ENCODE data around the gene TRIM41. TPM values are rescaled to one million over a fixed set of nuclear protein-coding genes. Genes with fewer than 3 reads are reported as not detected.

The TRIM41 gene
- polyA plus RNA-seq, result 32.1 and 37.7 TPM in 2 replicates
- 25.5 and 33.1 TPM in 2 replicates for polyA minus RNA-seq

GRCh38 chr5:181223058-181223728, at the start of gene TRIM41:
Gene TRIM41 (plus strand): TSS chr5:181223281. CDS start chr5:181224000, 719 bp downstream.
- no peaks in the 10 kb centered on the region for H3K27me3 ChIP-seq (ENCODE audit: insufficient read depth, low read depth, low read length)
- H3K4me3 ChIP-seq (ENCODE audit: low read length), result peak within 1 kb of the TSS; percentile 93
- peak within 1 kb of the TSS; percentile 78 for H2AFZ ChIP-seq (ENCODE audit: low read depth, low read length)
- TF ChIP-seq RAD21 (conservative IDR thresholded peaks at IDR 0.05), result peak; percentile 34
- peak; percentile 72 for TF ChIP-seq EP300 (conservative IDR thresholded peaks at IDR 0.05; ENCODE audit: poor library complexity, severe bottlenecking)
- TF ChIP-seq CTCF (IDR thresholded peaks at IDR 0.05; ENCODE audit: poor library complexity, severe bottlenecking), result peak; percentile 14
- TF ChIP-seq TAF1 (IDR thresholded peaks at IDR 0.05; ENCODE audit: low read depth), result peak; percentile 80
- no peak for TF ChIP-seq EZH2 (IDR thresholded peaks at IDR 0.05; ENCODE audit: borderline replicate concordance, insufficient read depth, low read length, poor library complexity, severe bottlenecking)
- TF ChIP-seq SMC3 (conservative IDR thresholded peaks at IDR 0.05; ENCODE audit: poor library complexity), result no peak
- peak; percentile 59 for TF ChIP-seq MXI1 (conservative IDR thresholded peaks at IDR 0.05; ENCODE audit: poor library complexity, severe bottlenecking)
- TF ChIP-seq REST (IDR thresholded peaks at IDR 0.05; ENCODE audit: borderline replicate concordance), result peak; percentile 76
- peak; percentile 98 for TF ChIP-seq POLR2AphosphoS5 (IDR thresholded peaks at IDR 0.05)
- peak within 1 kb of the TSS; percentile 96 for H3K9ac ChIP-seq (ENCODE audit: low read length)
- H3K36me3 ChIP-seq (ENCODE audit: insufficient read depth, low read length), result no peaks in the 10 kb centered on the region
- peak within 1 kb of the TSS; percentile 96 for H3K27ac ChIP-seq (ENCODE audit: low read length)
- no peaks in the 10 kb centered on the region for H3K9me3 ChIP-seq (ENCODE audit: low read length)
- H3K9me2 ChIP-seq (ENCODE audit: insufficient read depth, low read length), result no peaks in the 10 kb centered on the region
- H3K4me2 ChIP-seq (ENCODE audit: low read length), result peak within 1 kb of the TSS; percentile 94
- H4K20me1 ChIP-seq (ENCODE audit: insufficient read depth), result no peaks in the 10 kb centered on the region
- H3F3A ChIP-seq (ENCODE audit: insufficient read depth, low read length, poor library complexity, severe bottlenecking), result no peaks in the 10 kb centered on the region
- peaks cover 24% of the 10 kb centered on the region for H3K79me2 ChIP-seq (replicated peaks; ENCODE audit: insufficient read depth, low read length)

- Histone ChIP-seq H3F3A (ENCODE audit: insufficient read depth, low read length, poor library complexity, severe bottlenecking) (no peaks in the 10 kb centered on the region), H3K9me2 (ENCODE audit: insufficient read depth, low read length) (no peaks in the 10 kb centered on the region), H3K27me3 (ENCODE audit: insufficient read depth, low read depth, low read length) (peaks cover 65% of the 10 kb centered on the region), H3K4me3 (ENCODE audit: low read length) (peak overlapping the region; percentile 61), H2AFZ (ENCODE audit: low read depth, low read length) (no peak overlapping the region), H3K79me2 (replicated peaks; ENCODE audit: insufficient read depth, low read length) (no peaks in the 10 kb centered on the region), H4K20me1 (ENCODE audit: insufficient read depth) (no peaks in the 10 kb centered on the region), H3K9ac (ENCODE audit: low read length) (no peak overlapping the region), H3K36me3 (ENCODE audit: insufficient read depth, low read length) (no peaks in the 10 kb centered on the region), H3K27ac (ENCODE audit: low read length) (no peak overlapping the region), H3K4me2 (ENCODE audit: low read length) (no peak overlapping the region), H3K9me3 (ENCODE audit: low read length) (no peaks in the 10 kb centered on the region)
- TF ChIP-seq MXI1 (conservative IDR thresholded peaks at IDR 0.05; ENCODE audit: poor library complexity, severe bottlenecking) (peak; percentile 41), CTCF (IDR thresholded peaks at IDR 0.05; ENCODE audit: poor library complexity, severe bottlenecking) (peak; percentile 29), EP300 (conservative IDR thresholded peaks at IDR 0.05; ENCODE audit: poor library complexity, severe bottlenecking) (no peak), REST (IDR thresholded peaks at IDR 0.05; ENCODE audit: borderline replicate concordance) (no peak), EZH2 (IDR thresholded peaks at IDR 0.05; ENCODE audit: borderline replicate concordance, insufficient read depth, low read length, poor library complexity, severe bottlenecking) (no peak)
These were observed 49.4 kb upstream of the TRIM41 start for GRCh38 chr5:181173420-181174342.

Measured in neural cell (in vitro differentiated cells).